ENCODE measurements around the gene EDEM2.
"Not testable (repeated sequence)": the region's sequence is repeated elsewhere in the genome, so short reads cannot be mapped to it uniquely, and the experiment has no call there.

The EDEM2 gene

DNA sequence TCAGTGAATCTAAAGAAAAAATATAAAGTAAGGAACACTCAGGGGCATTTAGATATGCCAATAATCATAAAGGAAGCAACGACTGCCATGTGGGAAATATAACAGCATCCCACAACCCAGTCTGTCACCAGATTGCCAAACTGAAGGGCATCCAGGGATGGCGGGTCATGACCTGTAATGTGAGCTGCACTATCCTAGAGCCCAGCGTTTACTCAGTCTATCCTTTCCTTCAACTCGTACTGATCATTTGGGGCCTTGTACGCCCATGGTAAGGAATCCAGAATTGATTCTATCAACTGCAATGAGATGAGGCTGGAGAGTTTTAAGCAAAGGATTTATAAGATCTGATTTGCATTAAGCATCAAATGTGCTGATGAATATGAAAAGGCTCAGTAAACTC lies 59.8 kb downstream of the EDEM2 start:
- no peak for DNase-seq (ENCODE audit: low read depth)

DNA sequence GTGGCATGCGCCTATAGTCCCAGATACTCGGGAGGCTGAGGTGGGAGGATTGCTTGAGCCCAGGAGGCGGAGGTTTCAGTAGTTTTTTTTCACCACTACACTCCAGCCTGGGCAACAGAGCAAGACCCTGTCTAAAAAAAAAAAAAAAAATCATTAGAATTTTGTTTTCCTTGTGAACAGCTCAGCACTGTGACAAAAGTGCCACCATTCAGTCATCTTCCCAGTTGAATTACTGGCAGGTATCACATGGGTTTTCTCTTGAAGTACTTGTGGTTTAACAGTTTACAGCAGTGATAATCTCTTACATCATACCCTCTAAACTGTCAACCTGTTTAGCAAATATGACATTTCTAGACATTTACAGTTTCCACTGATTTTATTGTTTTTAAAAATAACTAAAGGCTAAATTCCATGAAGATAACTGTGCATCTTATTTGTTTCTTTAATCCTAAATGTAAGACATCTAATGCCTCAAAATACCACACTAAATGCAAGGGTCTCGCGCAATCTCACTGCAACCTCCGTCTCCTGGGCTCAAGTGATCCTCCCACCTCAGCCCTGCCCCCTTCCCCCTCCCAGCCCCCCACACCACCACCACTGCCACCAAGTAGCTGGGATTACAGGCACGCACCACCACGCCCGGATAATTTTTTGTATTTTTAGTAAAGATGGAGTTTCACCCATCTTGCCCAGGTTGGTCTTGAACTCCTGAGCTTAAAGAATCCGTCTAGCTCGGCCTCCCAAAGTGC lies 61.5 kb downstream of the EDEM2 start:
- DNase-seq (ENCODE audit: low read depth) = no peak

DNA sequence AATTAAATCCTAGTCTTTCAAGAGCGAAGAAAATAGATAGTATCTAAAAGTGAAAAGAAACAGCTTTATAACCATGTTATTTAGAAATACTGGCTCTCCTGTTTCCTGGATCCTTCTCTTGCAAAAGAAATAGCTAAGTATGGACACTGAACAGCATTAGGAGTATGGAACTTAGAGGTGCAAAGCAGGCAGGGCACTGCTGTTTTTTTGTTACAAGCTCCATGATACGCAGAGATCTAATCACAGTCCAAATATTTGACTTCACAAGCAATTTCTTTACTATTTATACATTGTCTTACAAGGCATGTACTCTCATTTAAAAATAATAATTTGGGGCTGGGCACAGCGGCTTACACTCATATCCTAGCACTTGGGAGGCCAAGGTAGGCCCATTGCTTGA lies 62.1 kb downstream of the EDEM2 start:
- no peak for DNase-seq (ENCODE audit: low read depth)

DNA sequence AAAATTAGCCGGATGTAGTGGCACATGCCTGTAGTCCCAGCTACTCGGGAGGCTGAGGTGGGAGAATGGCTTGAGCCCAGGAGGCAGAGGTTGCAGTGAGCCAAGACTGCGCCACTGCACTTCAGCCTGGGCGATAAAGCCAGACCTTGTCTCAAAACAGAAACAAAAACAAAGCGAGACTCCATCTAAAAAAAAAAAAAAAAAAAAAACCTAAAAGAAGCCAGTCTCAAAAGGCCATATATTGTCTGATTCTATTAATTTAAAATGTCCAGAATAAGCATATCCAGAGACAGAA lies 66.8 kb downstream of the EDEM2 start:
- not testable (repeated sequence) for DNase-seq (ENCODE audit: low read depth)

- DNase-seq (ENCODE audit: low read depth) = no peak
Observed at GRCh38 chr20:35079472-35080347, 67.4 kb downstream of the EDEM2 start.

DNA sequence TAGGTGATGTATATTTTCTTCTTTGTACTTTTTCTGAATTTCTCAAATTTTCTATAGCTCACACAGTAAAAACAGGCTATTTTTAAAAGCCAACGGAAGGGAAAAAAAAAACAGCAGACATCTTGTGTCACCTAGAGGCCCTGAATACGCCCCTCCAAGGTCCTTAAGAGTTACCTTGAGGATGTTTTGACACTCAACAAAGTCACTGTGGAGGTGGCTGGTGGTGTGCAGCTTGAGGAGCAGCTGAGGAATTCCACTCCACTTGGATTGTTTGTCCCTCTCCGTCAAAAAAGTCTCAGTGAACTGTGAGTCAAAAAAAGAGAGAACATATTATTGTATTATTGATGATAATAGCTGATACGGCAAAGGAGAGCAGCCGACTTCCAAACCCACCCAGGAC lies 69.3 kb downstream of the EDEM2 start:
- no peak for DNase-seq (ENCODE audit: low read depth)

DNA sequence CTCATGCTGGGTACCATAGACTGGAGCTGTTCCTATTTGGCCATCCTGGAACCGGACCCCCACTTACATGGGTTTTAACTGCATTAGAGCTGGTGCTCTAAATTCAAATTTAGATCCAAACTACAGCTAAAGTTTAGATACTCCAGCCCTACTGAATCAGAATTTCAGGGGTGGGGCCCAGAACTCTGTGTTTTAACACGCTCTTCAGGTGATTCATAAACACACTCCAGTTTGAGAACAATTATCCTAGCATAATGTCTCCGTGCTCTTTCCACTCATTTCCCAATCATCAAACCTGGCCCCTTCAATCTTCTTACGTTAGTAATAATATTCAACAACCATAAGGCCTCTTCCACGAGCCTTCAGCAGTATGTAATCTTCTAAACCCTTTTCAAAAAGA lies 69.8 kb downstream of the EDEM2 start:
- DNase-seq (ENCODE audit: low read depth) = no peak

DNA sequence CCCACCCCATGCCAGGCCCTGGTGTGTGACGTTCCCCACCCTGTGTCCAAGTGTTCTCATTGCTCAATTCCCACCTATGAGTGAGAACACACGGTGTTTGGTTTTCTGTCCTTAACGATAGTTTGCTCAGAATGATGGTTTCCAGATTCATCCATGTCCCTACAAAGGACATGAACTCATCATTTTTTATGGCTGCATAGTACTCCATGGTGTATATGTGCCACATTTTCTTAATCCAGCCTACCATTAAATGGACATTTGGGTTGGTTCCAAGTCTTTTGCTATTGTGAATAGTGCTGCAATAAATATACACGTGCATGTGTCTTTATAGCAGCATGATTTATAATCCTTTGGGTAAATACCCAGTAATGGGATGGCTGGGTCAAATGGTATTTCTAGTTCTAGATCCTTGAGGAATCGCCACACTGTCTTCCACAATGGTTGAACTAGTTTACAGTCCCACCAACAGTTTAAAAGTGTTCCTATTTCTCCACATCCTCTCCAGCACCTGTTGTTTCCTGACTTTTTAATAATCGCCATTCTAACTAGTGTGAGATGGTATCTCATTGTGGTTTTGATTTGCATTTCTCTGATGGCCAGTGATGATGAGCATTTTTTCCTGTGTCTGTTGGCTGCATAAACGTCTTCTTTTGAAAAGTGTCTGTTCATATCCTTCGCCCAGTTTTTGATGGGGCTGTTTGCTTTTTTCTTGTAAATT lies 75.5 kb downstream of the EDEM2 start:
- not testable (repeated sequence) for DNase-seq (ENCODE audit: low read depth)

DNA sequence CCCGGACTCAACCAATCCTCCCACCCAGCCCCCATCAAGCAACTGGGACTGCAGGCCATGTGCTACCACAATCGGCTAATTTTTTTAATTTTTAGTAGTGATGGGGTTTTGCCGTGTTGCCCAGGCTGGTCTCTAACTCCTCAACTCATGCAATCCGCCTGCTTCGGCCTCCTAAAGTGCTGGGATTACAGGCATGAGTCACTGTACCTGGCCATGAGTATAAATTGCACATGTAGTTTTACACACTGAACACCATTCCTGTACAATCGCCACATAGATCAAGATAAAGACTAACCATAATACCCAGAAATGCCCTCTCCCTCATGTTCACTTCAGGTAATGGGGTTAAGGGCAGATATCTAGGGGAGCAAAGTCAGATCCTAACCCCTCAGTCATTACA lies 80.9 kb downstream of the EDEM2 start:
- DNase-seq (ENCODE audit: low read depth) = no peak
